ENCODE measurements around the gene SOCS2.

The SOCS2 gene

DNA sequence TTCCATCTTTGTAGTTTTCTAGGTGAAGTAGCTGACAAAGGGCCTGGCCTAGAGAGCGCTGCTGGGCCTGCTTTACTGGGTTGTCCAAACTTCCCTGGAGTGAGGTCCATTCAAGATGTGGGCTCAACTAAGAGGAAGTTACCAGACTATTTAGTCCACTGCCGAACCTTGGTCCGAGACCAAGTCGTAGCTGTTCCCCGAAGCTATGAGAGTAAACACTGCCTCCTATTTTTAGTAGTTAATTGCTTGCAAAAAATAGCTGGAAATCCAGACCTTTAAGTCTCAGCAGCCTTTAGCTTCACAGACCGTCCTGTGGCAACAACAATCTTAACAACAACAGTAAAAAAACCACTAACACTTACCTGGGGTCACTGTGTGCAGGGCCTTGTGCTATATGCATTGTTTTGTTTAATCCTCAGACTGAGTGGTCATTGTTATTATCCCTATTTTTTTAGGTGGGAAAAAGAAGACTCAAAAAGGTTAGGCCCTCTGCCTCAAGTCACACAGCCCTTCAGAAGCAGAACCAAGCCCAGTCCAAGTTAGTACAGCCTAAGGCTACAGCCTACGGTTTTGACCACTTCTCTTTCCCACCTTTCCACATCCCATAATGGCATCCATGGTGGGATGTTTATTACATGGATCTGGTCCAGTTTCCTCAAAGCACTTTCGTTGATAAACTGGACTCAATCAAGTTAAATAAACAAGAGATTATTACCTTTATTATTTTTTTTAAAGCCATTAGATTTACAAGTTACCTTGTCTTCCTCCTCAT is 30.6 kb downstream of the SOCS2 start:
- H3K9me3 ChIP-seq (ENCODE audit: low read length) = no peaks in the 10 kb centered on the region
- H3K79me2 ChIP-seq (ENCODE audit: insufficient read depth, low read length) = no peaks in the 10 kb centered on the region
- no peaks in the 10 kb centered on the region for H3K9me2 ChIP-seq (ENCODE audit: low read depth, low read length)
- H3K4me1 ChIP-seq (ENCODE audit: insufficient read depth, low read length, severe bottlenecking) = no peaks in the 10 kb centered on the region
- no peaks in the 10 kb centered on the region for H3K36me3 ChIP-seq (ENCODE audit: insufficient read depth, low read length)
- no peak overlapping the region for H3K27ac ChIP-seq (ENCODE audit: low read depth, low read length, poor library complexity, severe bottlenecking)
- no peaks in the 10 kb centered on the region for H4K20me1 ChIP-seq (ENCODE audit: insufficient read depth, low read length)
- H3K4me3 ChIP-seq (ENCODE audit: low read depth, low read length, poor library complexity, severe bottlenecking) = no peak overlapping the region
- H3K4me2 ChIP-seq (ENCODE audit: low read length) = no peak overlapping the region
- no peak overlapping the region for H2AFZ ChIP-seq (ENCODE audit: low read length)
- H3K27me3 ChIP-seq (ENCODE audit: insufficient read depth, low read length) = no peaks in the 10 kb centered on the region
- no peak overlapping the region for H3K9ac ChIP-seq (ENCODE audit: low read length)
- no peaks in the 10 kb centered on the region for H3F3A ChIP-seq (ENCODE audit: insufficient read depth, low read length)
- no peak for TF ChIP-seq EZH2 (IDR thresholded peaks at IDR 0.05; ENCODE audit: borderline replicate concordance, low read length)
- TF ChIP-seq, protein P1, sequence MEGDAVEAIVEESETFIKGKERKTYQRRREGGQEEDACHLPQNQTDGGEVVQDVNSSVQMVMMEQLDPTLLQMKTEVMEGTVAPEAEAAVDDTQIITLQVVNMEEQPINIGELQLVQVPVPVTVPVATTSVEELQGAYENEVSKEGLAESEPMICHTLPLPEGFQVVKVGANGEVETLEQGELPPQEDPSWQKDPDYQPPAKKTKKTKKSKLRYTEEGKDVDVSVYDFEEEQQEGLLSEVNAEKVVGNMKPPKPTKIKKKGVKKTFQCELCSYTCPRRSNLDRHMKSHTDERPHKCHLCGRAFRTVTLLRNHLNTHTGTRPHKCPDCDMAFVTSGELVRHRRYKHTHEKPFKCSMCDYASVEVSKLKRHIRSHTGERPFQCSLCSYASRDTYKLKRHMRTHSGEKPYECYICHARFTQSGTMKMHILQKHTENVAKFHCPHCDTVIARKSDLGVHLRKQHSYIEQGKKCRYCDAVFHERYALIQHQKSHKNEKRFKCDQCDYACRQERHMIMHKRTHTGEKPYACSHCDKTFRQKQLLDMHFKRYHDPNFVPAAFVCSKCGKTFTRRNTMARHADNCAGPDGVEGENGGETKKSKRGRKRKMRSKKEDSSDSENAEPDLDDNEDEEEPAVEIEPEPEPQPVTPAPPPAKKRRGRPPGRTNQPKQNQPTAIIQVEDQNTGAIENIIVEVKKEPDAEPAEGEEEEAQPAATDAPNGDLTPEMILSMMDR (IDR thresholded peaks at IDR 0.05; ENCODE audit: low read length) = no peak

DNA sequence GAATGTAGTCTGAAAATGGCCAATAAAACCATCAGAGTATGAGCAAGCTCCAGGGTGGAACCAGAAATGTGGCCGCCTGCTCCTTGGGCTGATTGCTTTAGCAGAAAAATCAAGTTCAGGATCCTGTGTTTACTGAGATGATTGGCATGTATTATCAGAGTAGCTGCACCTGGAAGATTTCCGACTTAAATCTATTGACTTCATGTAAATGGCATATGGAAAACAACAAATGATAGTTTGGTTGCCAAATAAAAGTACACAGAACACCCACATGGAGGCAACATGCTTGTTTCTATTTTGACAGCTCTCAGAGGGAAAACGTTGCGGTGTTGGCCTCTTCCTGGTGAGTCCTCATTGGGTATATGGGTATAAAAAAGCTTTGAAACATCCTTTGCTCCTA is 31.3 kb downstream of the SOCS2 start:
- H2AFZ ChIP-seq (ENCODE audit: low read length) = no peak overlapping the region
- H3K4me1 ChIP-seq (ENCODE audit: insufficient read depth, low read length, severe bottlenecking) = no peaks in the 10 kb centered on the region
- H3K4me3 ChIP-seq (ENCODE audit: low read depth, low read length, poor library complexity, severe bottlenecking) = no peak overlapping the region
- no peaks in the 10 kb centered on the region for H4K20me1 ChIP-seq (ENCODE audit: insufficient read depth, low read length)
- no peaks in the 10 kb centered on the region for H3K9me3 ChIP-seq (ENCODE audit: low read length)
- no peaks in the 10 kb centered on the region for H3K36me3 ChIP-seq (ENCODE audit: insufficient read depth, low read length)
- H3K27me3 ChIP-seq (ENCODE audit: insufficient read depth, low read length) = no peaks in the 10 kb centered on the region
- no peak for TF ChIP-seq EZH2 (IDR thresholded peaks at IDR 0.05; ENCODE audit: borderline replicate concordance, low read length)
- TF ChIP-seq, protein P1 (IDR thresholded peaks at IDR 0.05; ENCODE audit: low read length) = no peak
- H3K9ac ChIP-seq (ENCODE audit: low read length) = no peak overlapping the region
- no peaks in the 10 kb centered on the region for H3K9me2 ChIP-seq (ENCODE audit: low read depth, low read length)
- H3K79me2 ChIP-seq (ENCODE audit: insufficient read depth, low read length) = no peaks in the 10 kb centered on the region
- no peak overlapping the region for H3K4me2 ChIP-seq (ENCODE audit: low read length)
- no peaks in the 10 kb centered on the region for H3F3A ChIP-seq (ENCODE audit: insufficient read depth, low read length)
- no peak overlapping the region for H3K27ac ChIP-seq (ENCODE audit: low read depth, low read length, poor library complexity, severe bottlenecking)

DNA sequence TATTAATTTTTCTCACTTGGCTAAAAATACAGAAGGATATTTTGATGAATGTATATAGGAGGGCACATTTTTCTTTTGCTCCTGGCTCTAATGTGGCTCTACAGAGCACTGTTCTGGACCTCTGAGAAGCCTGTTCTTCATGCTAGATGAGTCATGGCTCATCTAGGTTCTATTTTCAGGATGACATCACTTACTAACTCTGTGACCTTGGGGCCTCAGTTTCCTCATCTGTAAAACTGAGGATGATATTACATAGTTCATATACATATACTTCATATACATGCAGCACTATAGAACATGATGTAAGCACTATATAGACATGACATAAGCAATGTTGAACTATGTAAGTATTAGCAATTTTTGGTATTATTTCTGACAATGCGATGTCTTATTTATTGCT is 35.8 kb downstream of the SOCS2 start:
- H3K9me3 ChIP-seq (ENCODE audit: low read length) = no peaks in the 10 kb centered on the region
- H3K4me1 ChIP-seq (ENCODE audit: insufficient read depth, low read length, severe bottlenecking) = no peaks in the 10 kb centered on the region
- no peaks in the 10 kb centered on the region for H3K27me3 ChIP-seq (ENCODE audit: insufficient read depth, low read length)
- H3K9ac ChIP-seq (ENCODE audit: low read length) = no peak overlapping the region
- no peaks in the 10 kb centered on the region for H4K20me1 ChIP-seq (ENCODE audit: insufficient read depth, low read length)
- H3K9me2 ChIP-seq (ENCODE audit: low read depth, low read length) = no peaks in the 10 kb centered on the region
- H3K79me2 ChIP-seq (ENCODE audit: insufficient read depth, low read length) = no peaks in the 10 kb centered on the region
- H3K36me3 ChIP-seq (ENCODE audit: insufficient read depth, low read length) = no peaks in the 10 kb centered on the region
- no peaks in the 10 kb centered on the region for H3F3A ChIP-seq (ENCODE audit: insufficient read depth, low read length)
- H3K4me2 ChIP-seq (ENCODE audit: low read length) = no peak overlapping the region
- no peak overlapping the region for H3K27ac ChIP-seq (ENCODE audit: low read depth, low read length, poor library complexity, severe bottlenecking)
- no peak overlapping the region for H2AFZ ChIP-seq (ENCODE audit: low read length)
- H3K4me3 ChIP-seq (ENCODE audit: low read depth, low read length, poor library complexity, severe bottlenecking) = no peak overlapping the region
- TF ChIP-seq, protein P1 (IDR thresholded peaks at IDR 0.05; ENCODE audit: low read length) = no peak
- TF ChIP-seq EZH2 (IDR thresholded peaks at IDR 0.05; ENCODE audit: borderline replicate concordance, low read length) = no peak
